RWPE2 (cell line): ENCODE measurements around the gene NTN5.

ENCODE experiments used
- ATAC-seq: fragments of 200-7000 bp; cut with Tn5 transposase; 3 replicates; pipeline ENCODE4 v1.9.1; 2021; ENCODE audit warnings: low read depth
- DNase-seq: peaks from one replicate; pipeline ENCODE4 v3.0.0-alpha.2; 2020; ENCODE audit warnings: low spot score
- H3K27ac ChIP-seq: fragments of 450-650 bp; 2 replicates; pipeline ENCODE4 v1.5.1; 2017; ENCODE audit warnings: mild to moderate bottlenecking; ENCODE audit not compliant: poor library complexity, severe bottlenecking
- H3K27me3 ChIP-seq: fragments of 250-450 bp; sonication (Bioruptor Pico); 2 replicates; pipeline ENCODE4 v1.5.1; 2021; ENCODE audit warnings: mild to moderate bottlenecking, moderate library complexity; ENCODE audit not compliant: insufficient read depth, poor library complexity, severe bottlenecking
- H3K36me3 ChIP-seq: fragments of 250-450 bp; sonication (Bioruptor Pico); 2 replicates; pipeline ENCODE4 v1.5.1; 2020; ENCODE audit warnings: low read depth, mild to moderate bottlenecking, moderate library complexity
- H3K4me1 ChIP-seq: fragments of 250-450 bp; sonication (Bioruptor Pico); 2 replicates; pipeline ENCODE4 v1.5.1; 2021; ENCODE audit warnings: mild to moderate bottlenecking, moderate library complexity; ENCODE audit not compliant: insufficient read depth, poor library complexity, severe bottlenecking
- H3K4me3 ChIP-seq: fragments of 250-450 bp; sonication (Bioruptor Pico); 2 replicates; pipeline ENCODE4 v1.5.1; 2021; ENCODE audit warnings: mild to moderate bottlenecking, moderate library complexity; ENCODE audit not compliant: severe bottlenecking
- H3K9me3 ChIP-seq: fragments of 250-450 bp; sonication (Bioruptor Pico); 2 replicates; pipeline ENCODE4 v1.5.1; 2021; ENCODE audit warnings: mild to moderate bottlenecking, moderate library complexity; ENCODE audit not compliant: severe bottlenecking
- CTCF ChIP-seq: fragments of 450-650 bp; IDR thresholded peaks from one replicate; pipeline ENCODE4 v1.5.1; 2017; ENCODE audit warnings: mild to moderate bottlenecking, moderate library complexity; ENCODE audit not compliant: poor library complexity, severe bottlenecking

NTN5 gene

GRCh38 chr19:48656840-48657474 is 15.9 kb downstream of the NTN5 start:
- no peak overlapping the region for H3K4me3 ChIP-seq
- no peak for TF ChIP-seq CTCF
- DNase-seq: no peak
- H3K9me3 ChIP-seq: no peaks in the 10 kb centered on the region
- ATAC-seq: peak; percentile 66
- no peaks in the 10 kb centered on the region for H3K36me3 ChIP-seq
- peak overlapping the region; percentile 17 for H3K27ac ChIP-seq
- peaks cover 10% of the 10 kb centered on the region for H3K4me1 ChIP-seq
- no peaks in the 10 kb centered on the region for H3K27me3 ChIP-seq

- Histone ChIP-seq H3K4me1 (peaks cover 10% of the 10 kb centered on the region), H3K27ac (no peak overlapping the region), H3K9me3 (no peaks in the 10 kb centered on the region), H3K27me3 (no peaks in the 10 kb centered on the region), H3K36me3 (no peaks in the 10 kb centered on the region), H3K4me3 (no peak overlapping the region)
- TF ChIP-seq CTCF: no peak
- ATAC-seq: no peak
- no peak for DNase-seq
Measured at GRCh38 chr19:48654299-48655059, 18.3 kb downstream of the NTN5 start.

GRCh38 chr19:48651683-48652048 is 21.2 kb downstream of the NTN5 start:
- Histone ChIP-seq H3K27ac (no peak overlapping the region), H3K27me3 (no peaks in the 10 kb centered on the region), H3K4me1 (peaks cover 9% of the 10 kb centered on the region), H3K9me3 (no peaks in the 10 kb centered on the region), H3K36me3 (no peaks in the 10 kb centered on the region), H3K4me3 (no peak overlapping the region)
- no peak for TF ChIP-seq CTCF
- no peak for ATAC-seq
- no peak for DNase-seq

- no peak for TF ChIP-seq CTCF
- no peak for ATAC-seq
- Histone ChIP-seq H3K36me3 (no peaks in the 10 kb centered on the region), H3K4me1 (peaks cover 9% of the 10 kb centered on the region), H3K27ac (no peak overlapping the region), H3K4me3 (no peak overlapping the region), H3K27me3 (no peaks in the 10 kb centered on the region), H3K9me3 (no peaks in the 10 kb centered on the region)
- DNase-seq: no peak
Measured at GRCh38 chr19:48650974-48651682, 21.7 kb downstream of the NTN5 start.
